BE2C (cell line): ENCODE measurements around the gene HIC1.

Source experiments
- DNase-seq: peaks from one replicate; pipeline ENCODE4 v3.0.0-alpha.2; 2020
- H3K27me3 ChIP-seq: fragments of 250-450 bp; sonication (Bioruptor Pico); 2 replicates; pipeline ENCODE4 v1.5.1; 2020; ENCODE audit warnings: mild to moderate bottlenecking
- H3K36me3 ChIP-seq: fragments of 250-450 bp; sonication (Bioruptor Pico); 2 replicates; pipeline ENCODE4 v1.5.1; 2020; ENCODE audit warnings: mild to moderate bottlenecking
- H3K4me1 ChIP-seq: fragments of 250-450 bp; sonication (Bioruptor Pico); 2 replicates; pipeline ENCODE4 v1.5.1; 2020
- H3K4me3 ChIP-seq: 2 replicates; pipeline ENCODE4 v1.5.1; 2011; ENCODE audit warnings: low read depth, low read length
- H3K9me3 ChIP-seq: fragments of 250-450 bp; sonication (Bioruptor Pico); 2 replicates; pipeline ENCODE4 v1.5.1; 2020
- CTCF ChIP-seq: IDR thresholded peaks from 2 replicates; pipeline ENCODE4 v1.5.1; 2012; ENCODE audit warnings: mild to moderate bottlenecking, low read depth, low read length

HIC1 gene

DNA sequence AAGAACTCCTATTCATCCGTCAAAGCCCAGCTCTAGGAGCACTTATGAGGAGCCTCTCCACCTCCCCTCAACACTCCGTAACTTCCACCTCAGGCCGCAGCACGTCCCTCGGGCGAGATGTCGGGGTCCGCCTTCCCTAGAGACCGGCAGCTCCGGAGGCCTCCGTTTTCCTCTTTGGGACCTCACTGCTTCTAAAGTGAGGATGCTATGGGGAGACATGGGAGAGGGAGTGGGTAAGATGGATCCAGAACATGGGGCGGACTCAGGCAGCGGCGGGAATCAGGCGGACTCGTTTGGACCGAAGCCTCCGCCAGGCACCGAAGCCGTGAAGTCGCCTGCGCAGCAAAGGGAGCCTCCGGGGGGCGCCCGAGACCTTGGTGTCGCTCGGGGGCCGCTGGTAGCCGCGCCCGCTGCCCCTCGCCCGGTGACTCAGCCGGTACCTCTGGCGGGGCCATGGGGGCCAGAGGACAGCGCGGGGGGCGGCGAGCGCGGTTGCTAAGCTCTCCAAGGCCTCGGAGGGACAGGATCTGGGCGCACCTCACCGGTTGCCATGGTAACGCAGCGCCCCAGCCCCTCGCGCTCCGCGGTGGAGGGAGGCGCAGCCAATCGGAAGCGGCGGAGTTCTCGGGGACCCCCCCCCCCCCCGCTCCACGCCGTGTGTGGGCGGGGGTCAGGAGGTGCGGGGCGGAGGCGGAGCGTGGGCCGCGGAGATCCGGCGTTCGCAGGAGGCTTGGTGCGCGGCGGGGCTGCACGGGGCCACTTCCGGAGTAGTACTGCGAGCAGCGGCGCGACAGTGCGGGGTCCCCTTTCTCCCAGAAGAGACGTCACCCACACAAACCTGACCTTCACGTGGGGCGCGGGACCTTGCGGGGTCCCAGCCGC is 1.3 kb upstream of the HIC1 start:
- Histone ChIP-seq H3K4me1 (no peaks in the 10 kb centered on the region), H3K4me3 (peak overlapping the region; percentile 51), H3K9me3 (no peaks in the 10 kb centered on the region), H3K27me3 (peaks cover 32% of the 10 kb centered on the region), H3K36me3 (no peaks in the 10 kb centered on the region)
- peak; percentile 74 for DNase-seq
- TF ChIP-seq CTCF: peak; percentile 50

DNA sequence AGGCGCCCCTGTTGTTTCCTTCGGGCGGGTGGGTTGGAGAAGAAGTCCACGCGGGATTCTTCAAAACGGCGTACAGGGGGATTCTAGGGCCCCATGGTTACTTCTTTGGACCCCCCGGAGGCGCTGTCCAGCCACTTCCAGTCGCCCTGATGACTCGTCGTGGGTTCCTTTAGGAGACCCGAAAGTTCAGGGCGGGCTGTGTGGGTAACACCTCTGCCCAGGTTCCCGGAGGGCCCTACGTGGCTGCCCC is 716 bp upstream of the HIC1 start:
- H3K4me1 ChIP-seq: no peaks in the 10 kb centered on the region
- no peak for DNase-seq
- TF ChIP-seq CTCF: no peak; the same call in 1 of the 2 replicates

DNA sequence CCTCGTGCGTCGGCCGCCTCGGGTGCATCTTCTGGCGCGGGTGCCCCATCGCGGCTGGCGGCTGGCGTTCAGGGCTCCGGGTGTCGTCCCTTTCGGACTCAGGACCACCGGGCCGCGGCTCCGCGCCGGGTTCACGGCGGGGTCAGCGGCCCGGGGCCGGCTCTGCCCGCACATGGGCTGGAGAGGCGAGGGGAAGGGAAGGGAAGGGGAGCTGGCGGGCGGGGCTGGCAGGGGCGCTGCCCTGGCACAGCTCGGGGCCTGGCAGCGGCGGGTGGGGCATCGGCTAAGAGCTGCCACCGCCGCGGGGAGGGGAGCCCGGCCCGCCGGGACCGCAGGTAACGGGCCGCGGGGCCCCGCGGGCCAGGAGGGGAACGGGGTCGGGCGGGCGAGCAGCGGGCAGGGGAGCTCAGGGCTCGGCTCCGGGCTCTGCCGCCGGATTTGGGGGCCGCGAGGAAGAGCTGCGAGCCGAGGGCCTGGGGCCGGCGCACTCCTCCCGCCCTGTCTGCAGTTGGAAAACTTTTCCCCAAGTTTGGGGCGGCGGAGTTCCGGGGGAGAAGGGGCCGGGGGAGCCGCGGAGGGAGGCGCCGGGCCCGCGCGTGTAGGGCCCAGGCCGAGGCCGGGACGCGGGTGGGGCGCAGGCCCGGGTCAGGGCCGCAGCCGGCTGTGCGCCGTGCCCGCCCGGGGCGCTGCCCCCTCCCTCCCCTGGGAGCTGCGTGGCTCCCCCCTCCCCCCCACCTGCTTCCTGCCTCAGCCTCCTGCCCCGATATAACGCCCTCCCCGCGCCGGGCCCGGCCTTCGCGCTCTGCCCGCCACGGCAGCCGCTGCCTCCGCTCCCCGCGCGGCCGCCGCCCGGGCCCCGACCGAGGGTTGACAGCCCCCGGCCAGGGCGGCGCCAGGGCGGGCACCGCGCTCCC is 646 bp downstream of the HIC1 start:
- Histone ChIP-seq H3K36me3 (no peaks in the 10 kb centered on the region), H3K9me3 (no peaks in the 10 kb centered on the region), H3K4me3 (peak overlapping the region; percentile 37), H3K4me1 (no peaks in the 10 kb centered on the region), H3K27me3 (peaks cover 27% of the 10 kb centered on the region)
- no peak for DNase-seq
- no peak for TF ChIP-seq CTCF

More for the DNA sequence above, 716 bp upstream of the HIC1 start:
- peaks cover 32% of the 10 kb centered on the region for H3K27me3 ChIP-seq
- no peaks in the 10 kb centered on the region for H3K9me3 ChIP-seq
- H3K36me3 ChIP-seq: no peaks in the 10 kb centered on the region
- peak overlapping the region; percentile 51 for H3K4me3 ChIP-seq

GRCh38 chr17:2056206-2057174 is 1.6 kb downstream of the HIC1 start:
- Histone ChIP-seq H3K27me3 (peaks cover 22% of the 10 kb centered on the region), H3K9me3 (no peaks in the 10 kb centered on the region), H3K4me3 (no peak overlapping the region), H3K4me1 (no peaks in the 10 kb centered on the region), H3K36me3 (no peaks in the 10 kb centered on the region)
- no peak for DNase-seq
- no peak for TF ChIP-seq CTCF

- no peak for TF ChIP-seq CTCF
- no peak overlapping the region for H3K4me3 ChIP-seq
These were observed 2.4 kb downstream of the HIC1 start for GRCh38 chr17:2057175-2057759.

More at GRCh38 chr17:2057175-2057759, 2.4 kb downstream of the HIC1 start:
- Histone ChIP-seq H3K4me1 (no peaks in the 10 kb centered on the region), H3K27me3 (peaks cover 15% of the 10 kb centered on the region), H3K9me3 (no peaks in the 10 kb centered on the region), H3K36me3 (no peaks in the 10 kb centered on the region)
- DNase-seq: no peak
